HepG2 (cell line): Measurements from ENCODE around the gene BAIAP3. TPM values are rescaled to one million over a fixed set of nuclear protein-coding genes. Genes with fewer than 3 reads are reported as not detected.

Experiments used
- ATAC-seq: fragments of 200-7000 bp; cut with Tn5 transposase; 3 replicates; pipeline ENCODE4 v1.9.1; 2020; ENCODE audit warnings: mild to moderate bottlenecking, moderate library complexity
- BruUV-seq: library from RNA; stranded (reverse); fragments of 400-500 nt; replicated peaks from 2 replicates; lab custom pipeline; 2021; lab: Mats Ljungman, UMichigan
- CTCF ChIA-PET: fragments of 300-600 bp; formaldehyde crosslinking; extraction: SDS; loops from one replicate; lab custom pipeline; 2021; ENCODE audit warnings: low total read pairs, inconsistent platforms, low intra/inter-chr PET ratio; lab: Yijun Ruan, JAX
- POLR2A ChIA-PET: fragments of 350-600 bp; sonication (Branson Sonifier 250); formaldehyde crosslinking; loops from one replicate; lab custom pipeline; 2020; ENCODE audit warnings: antibody characterized with exemption, inconsistent platforms; lab: Yijun Ruan, JAX
- DNase-seq: peaks from one replicate; pipeline ENCODE4 v3.0.0-alpha.2; 2015; ENCODE audit warnings: low spot score
- FAIRE-seq: peaks from 3 replicates; lab custom pipeline; 2011; peaks lifted over from hg19 to GRCh38; lab: Jason Lieb, UNC
- H2AFZ ChIP-seq: one replicate; pipeline ENCODE4 v1.6.1; 2011; ENCODE audit warnings: low read length, inconsistent platforms
- H3K27ac ChIP-seq: fragments of 300-600 bp; 3 replicates; pipeline ENCODE4 v1.8.0; 2011; ENCODE audit warnings: mixed run types, mild to moderate bottlenecking, mixed read lengths, low read length, inconsistent platforms; ENCODE audit not compliant: insufficient read depth; ENCODE audit errors: extremely low read length
- H3K27me3 ChIP-seq, 2 experiments: fragments of 200-600 bp in 1 of 2; 2 replicates in 1 of 2; 3 replicates in 1 of 2; pipeline versions ENCODE4 v1.6.0 to v1.8.0; 2011; ENCODE audit warnings: low read length in 2 of 2, mild to moderate bottlenecking in 2 of 2, moderate library complexity in 2 of 2, inconsistent platforms in 1 of 2; ENCODE audit not compliant: insufficient read depth in 2 of 2, control insufficient read depth in 1 of 2
- H3K36me3 ChIP-seq, 2 experiments: fragments of 200-600 bp in 1 of 2; replicated peaks in 1 of 2; 2 replicates in 1 of 2; 3 replicates in 1 of 2; pipeline versions ENCODE4 v1.5.1 to v1.8.0; 2011; ENCODE audit warnings: low read length in 2 of 2, inconsistent platforms in 1 of 2; ENCODE audit not compliant: insufficient read depth in 2 of 2, control insufficient read depth in 1 of 2
- H3K4me1 ChIP-seq: 2 replicates; pipeline ENCODE4 v1.5.1; 2012; ENCODE audit warnings: low read length, inconsistent platforms; ENCODE audit not compliant: insufficient read depth
- H3K4me2 ChIP-seq: 2 replicates; pipeline ENCODE4 v1.6.0; 2011; ENCODE audit warnings: low read depth, low read length, inconsistent platforms
- H3K4me3 ChIP-seq, 3 experiments: fragments of 200-600 bp in 1 of 3; sonication (generic), shearing (Covaris generic) in 1 of 3; replicated peaks in 1 of 3; 2 replicates each; pipeline ENCODE4 v1.5.1; 2011 to 2016; ENCODE audit warnings: low read length in 3 of 3, inconsistent platforms in 2 of 3, low read depth in 2 of 3, mild to moderate bottlenecking in 2 of 3, control low read depth in 1 of 3, mixed read lengths in 1 of 3; ENCODE audit not compliant: insufficient read depth in 1 of 3
- H3K79me2 ChIP-seq: one replicate; pipeline ENCODE4 v1.6.1; 2011; ENCODE audit warnings: low read length, inconsistent platforms; ENCODE audit not compliant: insufficient read depth
- H3K9ac ChIP-seq: 2 replicates; pipeline ENCODE4 v1.6.0; 2011; ENCODE audit warnings: mild to moderate bottlenecking, low read depth, low read length, inconsistent platforms; ENCODE audit not compliant: insufficient read depth
- H3K9me3 ChIP-seq: 2 replicates; pipeline ENCODE4 v1.5.1; 2012; ENCODE audit warnings: mild to moderate bottlenecking, low read length
- H4K20me1 ChIP-seq: 2 replicates; pipeline ENCODE4 v1.6.0; 2011; ENCODE audit warnings: inconsistent platforms, mild to moderate bottlenecking, low read length, moderate library complexity; ENCODE audit not compliant: insufficient read depth
- AGO2 ChIP-seq: fragments of 200-400 bp; formaldehyde crosslinking; optimal IDR thresholded peaks from 2 replicates; pipeline ENCODE3; 2017; ENCODE audit warnings: mild to moderate bottlenecking, low read depth, low read length, moderate library complexity
- ASH2L ChIP-seq: fragments of 300-600, 200-600 bp; sonication (generic); IDR thresholded peaks from 2 replicates; pipeline ENCODE4 v1.7.0; 2017; ENCODE audit warnings: low read depth, mild to moderate bottlenecking, moderate library complexity, mixed read lengths, low read length; ENCODE audit not compliant: insufficient read length
- KDM4B ChIP-seq: sonication (generic); formaldehyde crosslinking; IDR thresholded peaks from 2 replicates; pipeline ENCODE4 v1.4.0; 2020; ENCODE audit warnings: missing genetic modification reagents
- MZF1 ChIP-seq: sonication (generic); formaldehyde crosslinking; IDR thresholded peaks from 2 replicates; pipeline ENCODE4 v1.8.1; 2023; ENCODE audit warnings: mild to moderate bottlenecking, missing genetic modification reagents, borderline replicate concordance
- SOX5 ChIP-seq: IDR thresholded peaks from 2 replicates; pipeline ENCODE4 v1.6.1; 2016; ENCODE audit warnings: borderline replicate concordance
- ZC3H4 ChIP-seq: sonication (generic); formaldehyde crosslinking; IDR thresholded peaks from 2 replicates; pipeline ENCODE4 v1.4.0; 2020; ENCODE audit warnings: missing genetic modification reagents, borderline replicate concordance
- ZNF263 ChIP-seq: sonication (generic); formaldehyde crosslinking; IDR thresholded peaks from 2 replicates; pipeline ENCODE4 v1.4.0; 2020; ENCODE audit warnings: missing genetic modification reagents
- ZNF326 ChIP-seq: sonication (generic); formaldehyde crosslinking; IDR thresholded peaks from 2 replicates; pipeline ENCODE4 v1.4.0; 2020; ENCODE audit warnings: missing genetic modification reagents, borderline replicate concordance
- ZNF619 ChIP-seq: sonication (generic); formaldehyde crosslinking; IDR thresholded peaks from 2 replicates; pipeline ENCODE4 v1.4.0; 2020; ENCODE audit warnings: mild to moderate bottlenecking, missing genetic modification reagents
- ZNF775 ChIP-seq: sonication (generic); formaldehyde crosslinking; IDR thresholded peaks from 2 replicates; pipeline ENCODE4 v1.4.0; 2020; ENCODE audit warnings: missing genetic modification reagents, mild to moderate bottlenecking, moderate library complexity, borderline replicate concordance
- ZSCAN20 ChIP-seq: sonication (generic); formaldehyde crosslinking; IDR thresholded peaks from 2 replicates; pipeline ENCODE4 v1.4.0; 2020; ENCODE audit warnings: missing genetic modification reagents, mild to moderate bottlenecking, borderline replicate concordance
- WGBS: methylation state at CpG from one replicate; pipeline ENCODE4 v1.1.6; 2017; ENCODE audit warnings: low lambda C conversion rate; 5-methylcytosine and 5-hydroxymethylcytosine counted together
- in situ Hi-C: cut with HindIII; loops from 2 replicates; pipeline ENCODE4 v1.10.0; 2017; ENCODE audit warnings: low pct_unique_long_range_greater_than_20kb; ENCODE audit not compliant: extremely low pct_ligation_motif_present
- intact Hi-C: fragments of 100-400 bp; cut with micrococcal nuclease; formaldehyde crosslinking; loops from one replicate; pipeline ENCODE4 v1.10.0; 2022; ENCODE audit not compliant: unreplicated experiment
- polyA plus RNA-seq, 8 experiments: library from polyadenylated mRNA; depleted of rRNA in 3 of 8; stranded (reverse) in 7 of 8; unstranded in 1 of 8; fragments of >200 nt; fragmentation: Illumina TruSeq in 4 of 8; extraction: Trizol in 4 of 8; gene quantifications; 2 replicates each; pipeline versions ENCODE4 v1.2.1 to v1.2.3, GENCODE V29; 2011 to 2016; ENCODE audit warnings: low read depth in 4 of 8, missing spikeins in 1 of 8, mixed read lengths in 1 of 8; ENCODE audit not compliant: insufficient read depth in 1 of 8
- total RNA-seq, 5 experiments: library from RNA; depleted of rRNA; stranded (reverse); fragments of >200 nt; fragmentation: Illumina TruSeq; extraction: Trizol; gene quantifications; 2 replicates each; pipeline ENCODE4 v1.2.3, GENCODE V29; 2016; ENCODE audit warnings: low read depth in 1 of 5

Gene BAIAP3
- total and polyA plus RNA-seq, 2 of the 13 experiments (the other 11 are each of a cell fraction or from before 2014, with no cell fraction given): 3.2 to 5.7 TPM

GRCh38 chr16:1345087-1345486 lies 11.6 kb downstream of the BAIAP3 start:
- Histone ChIP-seq H3K9me3 (no peaks in the 10 kb centered on the region), H3K4me2 (no peak overlapping the region), H4K20me1 (no peaks in the 10 kb centered on the region), H3K4me1 (peaks cover 20% of the 10 kb centered on the region), H3K27ac (no peak overlapping the region), H3K36me3 (peaks cover 6 to 9% of the 10 kb centered on the region in 2 experiments; a peak in 4 of 5 replicates), H3K79me2 (peaks cover under 1% of the 10 kb centered on the region), H3K27me3 (peaks cover 0 to 15% of the 10 kb centered on the region in 2 experiments; a peak in 2 of 5 replicates), H2AFZ (no peak overlapping the region), H3K4me3 (no peak overlapping the region), H3K9ac (no peak overlapping the region)
- TF ChIP-seq MZF1 (CRISPR knock-in tag): no peak
- no peak for TF ChIP-seq ZC3H4 (CRISPR knock-in tag)
- no peak for TF ChIP-seq ASH2L
- no peak for TF ChIP-seq ZNF326 (CRISPR knock-in tag)
- no peak for TF ChIP-seq ZNF263 (CRISPR knock-in tag)
- no peak for TF ChIP-seq AGO2
- TF ChIP-seq ZNF619: no peak
- no peak for TF ChIP-seq SOX5
- TF ChIP-seq ZSCAN20 (CRISPR knock-in tag): no peak
- no peak for TF ChIP-seq KDM4B (CRISPR knock-in tag)
- TF ChIP-seq ZNF775 (CRISPR knock-in tag): no peak
- intact Hi-C loops (no loop called here), in situ Hi-C loops (no loop called here)
- ATAC-seq: no peak
- no peak for DNase-seq
- FAIRE-seq: no peak
- ChIA-PET CTCF (no interaction called here), POLR2A (no interaction called here)
- no TSS peak for BruUV-seq
- 83% methylated on average over 6 of the region's 11 CpGs for WGBS
